Measurements from ENCODE around the gene CLEC14A. TPM values are rescaled to one million over a fixed set of nuclear protein-coding genes. Genes with fewer than 3 reads are reported as not detected.

CLEC14A gene
- total RNA-seq (2011; cell fraction: chromatin; rRNA removed; ENCODE audit: low replicate concordance), result not detected in 2 replicates
- total RNA-seq (2011; cell fraction: nucleolus; rRNA removed), result not detected in 2 replicates
- not detected in 2 replicates for total RNA-seq (2011; cell fraction: nucleoplasm; rRNA removed)
- total RNA-seq (2014; rRNA removed) (not detected in 2 replicates), total RNA-seq (2014; rRNA removed; fragmentation: Illumina TruSeq; extraction: Trizol) (not detected in 2 replicates), total RNA-seq (2015; rRNA removed; fragmentation: Illumina TruSeq; extraction: Trizol) (not detected in 2 replicates), total RNA-seq (2021) (not detected in 2 replicates), polyA plus RNA-seq (2011; rRNA removed) (not detected in 2 replicates), polyA plus RNA-seq (2014; fragmentation: Illumina TruSeq; extraction: Trizol) (not detected in 2 replicates), polyA plus RNA-seq (2014; fragmentation: Nextera tagmentation; extraction: Ambion mirVana) (not detected), polyA plus RNA-seq (2014; rRNA removed) (not detected in 2 replicates), polyA minus RNA-seq (2011; rRNA and poly(A)+ RNA removed) (not detected in 2 replicates), Bru-seq, nascent RNA (not detected), BruChase-seq, experiment 1, labeled RNA remaining after a 2-hour chase (not detected), BruChase-seq, experiment 2, labeled RNA remaining after a 6-hour chase (not detected)
- polyA plus RNA-seq (2011; cell fraction: cytosol; rRNA removed), result 0.06 TPM in 1 of 2 replicates, not detected in the other
- polyA plus RNA-seq (2011; cell fraction: nucleus; rRNA removed), result not detected in 2 replicates
- not detected in 2 replicates for polyA plus RNA-seq (2012)
- not detected in 2 replicates for polyA minus RNA-seq (2011; cell fraction: cytosol; rRNA and poly(A)+ RNA removed)
- polyA minus RNA-seq (2011; cell fraction: nucleus; rRNA and poly(A)+ RNA removed), result not detected in 2 replicates
- long read RNA-seq, experiment 1, result 0 reads
- long read RNA-seq, experiment 2, result 0 reads
- long read RNA-seq, experiment 3, result 0 reads

GRCh38 chr14:38255673-38256532 is at the start of gene CLEC14A:
Gene CLEC14A (minus strand): TSS chr14:38256093. CDS start chr14:38256022, 71 bp downstream.
- H3K4me2 ChIP-seq (ENCODE audit: insufficient read depth, low read length), result no peak within 1 kb of the TSS
- intact Hi-C loops (cut with micrococcal nuclease), result no loop called here

More at GRCh38 chr14:38255673-38256532, at the start of gene CLEC14A:
- TF ChIP-seq NCOA6 (IDR thresholded peaks at IDR 0.05) (no peak), ZNF699 (CRISPR knock-in tag; IDR thresholded peaks at IDR 0.05; ENCODE audit: insufficient replicate concordance) (no peak), SRSF3 (IDR thresholded peaks at IDR 0.05; ENCODE audit: insufficient read depth, low read length) (no peak), CBX8 (IDR thresholded peaks at IDR 0.05; ENCODE audit: borderline replicate concordance, extremely low read depth, low read depth, low read length, poor library complexity, severe bottlenecking) (no peak), HINFP (tag; conservative IDR thresholded peaks at IDR 0.05; ENCODE audit: low read depth) (no peak), ZNF232 (CRISPR knock-in tag; IDR thresholded peaks at IDR 0.05) (no peak), ZNF347 (CRISPR knock-in tag; IDR thresholded peaks at IDR 0.05; ENCODE audit: low read depth) (no peak), ZFP1 (CRISPR knock-in tag; IDR thresholded peaks at IDR 0.05) (no peak), NCOA1 (IDR thresholded peaks at IDR 0.05; ENCODE audit: low read depth) (no peak), GABPB1 (CRISPR knock-in tag; IDR thresholded peaks at IDR 0.05) (no peak), ZNF696 (CRISPR knock-in tag; conservative IDR thresholded peaks at IDR 0.05) (no peak)
- FAIRE-seq (no peak), ATAC-seq (no peak), DNase-seq (ENCODE audit: extremely low read depth in 1 of 4, low spot score in 3 of 4) (no peak)
- H4K20me1 ChIP-seq (replicated peaks; ENCODE audit: control insufficient read depth, insufficient read depth, low read length), result no peaks in the 10 kb centered on the region
- no TSS peak for BruUV-seq (replicated peaks)
- no peaks in the 10 kb centered on the region for H3K9me3 ChIP-seq (replicated peaks; ENCODE audit: control insufficient read depth, insufficient read depth, low read depth, low read length)
- H3K79me2 ChIP-seq (ENCODE audit: control insufficient read depth, insufficient read depth, low read length), result no peaks in the 10 kb centered on the region
- ChIA-PET CTCF (ENCODE audit: low intra/inter-chr PET ratio) (no interaction called here), POLR2A (no interaction called here)
- H3K4me1 ChIP-seq (replicated peaks in 1 of 2; ENCODE audit: control insufficient read depth in 2 of 2, insufficient read depth in 2 of 2, low read length in 2 of 2), result no peaks in the 10 kb centered on the region
- H3K9me1 ChIP-seq (ENCODE audit: control insufficient read depth, insufficient read depth, low read length), result no peaks in the 10 kb centered on the region
- in situ Hi-C loops (cut with MboI), result no loop called here
- no peak within 1 kb of the TSS for H2AFZ ChIP-seq (ENCODE audit: low read depth, low read length)
- 3% methylated on average over 32 of the region's 68 CpGs for WGBS (ENCODE audit: insufficient coverage, low coverage, missing lambda C conversion rate)
- H3K9ac ChIP-seq (ENCODE audit: insufficient read depth in 1 of 2, low read depth in 2 of 2, low read length in 2 of 2), result no peak within 1 kb of the TSS
- no peaks in the 10 kb centered on the region for H3K36me3 ChIP-seq (ENCODE audit: control insufficient read depth, insufficient read depth, low read length)
- no peak within 1 kb of the TSS for H3K27ac ChIP-seq (ENCODE audit: extremely low read depth, low read depth, low read length)
- H3K27me3 ChIP-seq (ENCODE audit: control insufficient read depth in 2 of 2, insufficient read depth in 2 of 2, low read length in 2 of 2), result no peaks in the 10 kb centered on the region
- H3K4me3 ChIP-seq, result no peak within 1 kb of the TSS
